Breast epithelium (tissue), 4 donors: ENCODE measurements around the gene HAT1. TPM values are rescaled to one million over a fixed set of nuclear protein-coding genes. Genes with fewer than 3 reads are reported as not detected.
"Not testable (repeated sequence)": the region's sequence is repeated elsewhere in the genome, so short reads cannot be mapped to it uniquely, and the experiment has no call there.

Source experiments
- DNase-seq, 2 donors: peaks; one replicate each; pipeline ENCODE4 v3.0.0-alpha.2; 2019; ENCODE audit warnings: low spot score in 2 of 2
- H3K27ac ChIP-seq, 2 donors: fragments of 200-600 bp; sonication (generic) in 1 of 2; one replicate each; pipeline ENCODE4 v1.5.1; 2016 to 2019; ENCODE audit warnings: mild to moderate bottlenecking in 1 of 2
- H3K27me3 ChIP-seq, 2 donors: fragments of 200-600 bp; sonication (generic) in 1 of 2; one replicate each; pipeline versions ENCODE4 v1.5.1 to v1.6.0; 2017 to 2019; ENCODE audit warnings: control low read depth in 1 of 2, mild to moderate bottlenecking in 1 of 2
- H3K36me3 ChIP-seq: fragments of 200-600 bp; one replicate; pipeline ENCODE4 v1.5.1; 2019
- H3K4me1 ChIP-seq, 2 donors: fragments of 200-600 bp; sonication (generic); one replicate each; pipeline ENCODE4 v1.5.1; 2016 to 2019; ENCODE audit warnings: control low read depth in 1 of 2
- H3K4me3 ChIP-seq, 3 donors: fragments of 200-600 bp; sonication (generic); 1 replicate in 2 of 3; 2 replicates in 1 of 3; pipeline ENCODE4 v1.5.1; 2016 to 2019; ENCODE audit warnings: mild to moderate bottlenecking in 3 of 3, moderate library complexity in 2 of 3
- H3K9me3 ChIP-seq, 2 donors: fragments of 200-600 bp; sonication (generic) in 1 of 2; one replicate each; pipeline ENCODE4 v1.5.1; 2016 to 2019; ENCODE audit warnings: control low read depth in 1 of 2
- CTCF ChIP-seq, 3 donors: fragments of 450-650 bp; IDR thresholded peaks; one replicate each; pipeline ENCODE4 v1.5.1; 2016 to 2017; ENCODE audit warnings: antibody characterized with exemption in 3 of 3, mild to moderate bottlenecking in 3 of 3, moderate library complexity in 3 of 3
- POLR2A ChIP-seq: fragments of 450-650 bp; IDR thresholded peaks from one replicate; pipeline ENCODE4 v1.6.1; 2016; ENCODE audit warnings: antibody characterized with exemption, mild to moderate bottlenecking, moderate library complexity
- POLR2AphosphoS5 ChIP-seq, 3 donors: sonication (generic); formaldehyde crosslinking; IDR thresholded peaks; one replicate each; pipeline ENCODE4 v1.6.1; 2017; ENCODE audit warnings: antibody characterized with exemption in 3 of 3
- intact Hi-C: fragments of 100-400 bp; cut with DNase I; formaldehyde crosslinking; loops from one replicate; pipeline ENCODE4 v1.15.1; 2023; ENCODE audit warnings: low total_unique reads
- total RNA-seq, 3 donors: library from RNA; depleted of rRNA; stranded (reverse); fragments of >200 nt; gene quantifications; one replicate each; pipeline ENCODE4 v1.1.0, GENCODE V29; 2016

HAT1 gene
- total RNA-seq, 3 donors from 2014 or later = 24.0 to 53.4 (median 35.4) TPM

- Histone ChIP-seq H3K4me1 (no peaks in the 10 kb centered on the region), H3K4me3 (no peak overlapping the region), H3K9me3 (no peaks in the 10 kb centered on the region), H3K36me3 (no peaks in the 10 kb centered on the region), H3K27me3 (no peaks in the 10 kb centered on the region), H3K27ac (no peak overlapping the region)
- intact Hi-C loops = no loop called here
- no peak for TF ChIP-seq POLR2A
- TF ChIP-seq POLR2AphosphoS5 (IDR thresholded peaks at IDR 0.05) = no peak
- TF ChIP-seq CTCF (IDR thresholded peaks at IDR 0.05) = no peak
- DNase-seq = no peak
Observed at GRCh38 chr2:171966235-171966634, 44.0 kb downstream of the HAT1 start.

GRCh38 chr2:171966688-171967087 lies 44.4 kb downstream of the HAT1 start:
- H3K4me1 ChIP-seq = no peaks in the 10 kb centered on the region
- H3K27ac ChIP-seq = no peak overlapping the region
- H3K4me3 ChIP-seq = no peak overlapping the region
- no peaks in the 10 kb centered on the region for H3K27me3 ChIP-seq
- no peak for DNase-seq
- TF ChIP-seq POLR2AphosphoS5 (IDR thresholded peaks at IDR 0.05) (no peak), CTCF (IDR thresholded peaks at IDR 0.05) (no peak), POLR2A (no peak)
- H3K36me3 ChIP-seq = no peaks in the 10 kb centered on the region
- no peaks in the 10 kb centered on the region for H3K9me3 ChIP-seq
- intact Hi-C loops = no loop called here

- Histone ChIP-seq H3K4me3 (no peak overlapping the region), H3K9me3 (no peaks in the 10 kb centered on the region), H3K27me3 (no peaks in the 10 kb centered on the region), H3K27ac (no peak overlapping the region), H3K4me1 (no peaks in the 10 kb centered on the region), H3K36me3 (no peaks in the 10 kb centered on the region)
- intact Hi-C loops = no loop called here
- DNase-seq = no peak
- TF ChIP-seq POLR2A = no peak
- TF ChIP-seq POLR2AphosphoS5 (IDR thresholded peaks at IDR 0.05) = no peak
- no peak for TF ChIP-seq CTCF (IDR thresholded peaks at IDR 0.05)
Observed at GRCh38 chr2:171968509-171968908, 46.2 kb downstream of the HAT1 start.

GRCh38 chr2:171972329-171972982 lies 50.2 kb downstream of the HAT1 start:
- intact Hi-C loops = no loop called here
- TF ChIP-seq CTCF (IDR thresholded peaks at IDR 0.05) = no peak
- TF ChIP-seq POLR2A = no peak
- no peak for TF ChIP-seq POLR2AphosphoS5 (IDR thresholded peaks at IDR 0.05)
- Histone ChIP-seq H3K27ac (no peak overlapping the region), H3K4me1 (no peaks in the 10 kb centered on the region), H3K9me3 (no peaks in the 10 kb centered on the region), H3K36me3 (no peaks in the 10 kb centered on the region), H3K4me3 (no peak overlapping the region), H3K27me3 (no peaks in the 10 kb centered on the region)
- no peak for DNase-seq

- Histone ChIP-seq H3K36me3 (no peaks in the 10 kb centered on the region), H3K27ac (no peak overlapping the region), H3K9me3 (no peaks in the 10 kb centered on the region), H3K4me1 (no peaks in the 10 kb centered on the region), H3K4me3 (no peak overlapping the region), H3K27me3 (no peaks in the 10 kb centered on the region)
- no peak for DNase-seq
- intact Hi-C loops = no loop called here
- TF ChIP-seq POLR2A (no peak), POLR2AphosphoS5 (IDR thresholded peaks at IDR 0.05) (no peak), CTCF (IDR thresholded peaks at IDR 0.05) (no peak)
Observed at GRCh38 chr2:171979103-171979502, 56.8 kb downstream of the HAT1 start.

GRCh38 chr2:171983924-171984323 lies 61.7 kb downstream of the HAT1 start:
- H3K27me3 ChIP-seq, DNase-seq, H3K4me1 ChIP-seq, H3K27ac ChIP-seq, H3K9me3 ChIP-seq, intact Hi-C loops, H3K4me3 ChIP-seq, H3K36me3 ChIP-seq: not testable (repeated sequence)
